ENCODE measurements around the gene MYO18B.

MYO18B gene

GRCh38 chr22:26038365-26038764 lies 296.4 kb downstream of the MYO18B start:
- H3K4me1 ChIP-seq (ENCODE audit: low read length): no peaks in the 10 kb centered on the region
- no peaks in the 10 kb centered on the region for H3K79me2 ChIP-seq (ENCODE audit: low read length)
- peaks cover 21% of the 10 kb centered on the region for H3K36me3 ChIP-seq (replicated peaks; ENCODE audit: low read depth, low read length)
- H3K9me3 ChIP-seq (ENCODE audit: insufficient read depth, low read length): peaks cover 9% of the 10 kb centered on the region; the same call in 1 of the 2 replicates
- H3K4me3 ChIP-seq (ENCODE audit: low read length): no peak overlapping the region
- no peaks in the 10 kb centered on the region for H3K27me3 ChIP-seq (ENCODE audit: low read depth, low read length)
- H2AFZ ChIP-seq (ENCODE audit: low read depth, low read length): no peak overlapping the region
- no peak for TF ChIP-seq EZH2phosphoT487 (IDR thresholded peaks at IDR 0.05; ENCODE audit: low read depth)
- no peak overlapping the region for H3K4me2 ChIP-seq (ENCODE audit: low read length)
- no peak overlapping the region for H3K9ac ChIP-seq (ENCODE audit: low read length)
- H3K27ac ChIP-seq (ENCODE audit: low read length): no peak overlapping the region
- H4K20me1 ChIP-seq (ENCODE audit: insufficient read depth, low read length): no peaks in the 10 kb centered on the region

- H3K79me2 ChIP-seq (ENCODE audit: low read length): no peaks in the 10 kb centered on the region
- H3K4me1 ChIP-seq (ENCODE audit: low read length): no peaks in the 10 kb centered on the region
- no peaks in the 10 kb centered on the region for H3K9me3 ChIP-seq (ENCODE audit: insufficient read depth, low read length)
- no peaks in the 10 kb centered on the region for H4K20me1 ChIP-seq (ENCODE audit: insufficient read depth, low read length)
- no peaks in the 10 kb centered on the region for H3K36me3 ChIP-seq (replicated peaks; ENCODE audit: low read depth, low read length)
- H3K9ac ChIP-seq (ENCODE audit: low read length): no peak overlapping the region
- no peak overlapping the region for H3K4me3 ChIP-seq (ENCODE audit: low read length)
- H3K27me3 ChIP-seq (ENCODE audit: low read depth, low read length): no peaks in the 10 kb centered on the region
- no peak overlapping the region for H2AFZ ChIP-seq (ENCODE audit: low read depth, low read length)
- H3K4me2 ChIP-seq (ENCODE audit: low read length): no peak overlapping the region
- H3K27ac ChIP-seq (ENCODE audit: low read length): no peak overlapping the region
- TF ChIP-seq, protein P1, sequence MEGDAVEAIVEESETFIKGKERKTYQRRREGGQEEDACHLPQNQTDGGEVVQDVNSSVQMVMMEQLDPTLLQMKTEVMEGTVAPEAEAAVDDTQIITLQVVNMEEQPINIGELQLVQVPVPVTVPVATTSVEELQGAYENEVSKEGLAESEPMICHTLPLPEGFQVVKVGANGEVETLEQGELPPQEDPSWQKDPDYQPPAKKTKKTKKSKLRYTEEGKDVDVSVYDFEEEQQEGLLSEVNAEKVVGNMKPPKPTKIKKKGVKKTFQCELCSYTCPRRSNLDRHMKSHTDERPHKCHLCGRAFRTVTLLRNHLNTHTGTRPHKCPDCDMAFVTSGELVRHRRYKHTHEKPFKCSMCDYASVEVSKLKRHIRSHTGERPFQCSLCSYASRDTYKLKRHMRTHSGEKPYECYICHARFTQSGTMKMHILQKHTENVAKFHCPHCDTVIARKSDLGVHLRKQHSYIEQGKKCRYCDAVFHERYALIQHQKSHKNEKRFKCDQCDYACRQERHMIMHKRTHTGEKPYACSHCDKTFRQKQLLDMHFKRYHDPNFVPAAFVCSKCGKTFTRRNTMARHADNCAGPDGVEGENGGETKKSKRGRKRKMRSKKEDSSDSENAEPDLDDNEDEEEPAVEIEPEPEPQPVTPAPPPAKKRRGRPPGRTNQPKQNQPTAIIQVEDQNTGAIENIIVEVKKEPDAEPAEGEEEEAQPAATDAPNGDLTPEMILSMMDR (IDR thresholded peaks at IDR 0.05; ENCODE audit: low read depth, low read length): no peak
- no peak for TF ChIP-seq EZH2phosphoT487 (IDR thresholded peaks at IDR 0.05; ENCODE audit: low read depth)
These were observed 299.9 kb downstream of the MYO18B start for GRCh38 chr22:26041931-26042330.

DNA sequence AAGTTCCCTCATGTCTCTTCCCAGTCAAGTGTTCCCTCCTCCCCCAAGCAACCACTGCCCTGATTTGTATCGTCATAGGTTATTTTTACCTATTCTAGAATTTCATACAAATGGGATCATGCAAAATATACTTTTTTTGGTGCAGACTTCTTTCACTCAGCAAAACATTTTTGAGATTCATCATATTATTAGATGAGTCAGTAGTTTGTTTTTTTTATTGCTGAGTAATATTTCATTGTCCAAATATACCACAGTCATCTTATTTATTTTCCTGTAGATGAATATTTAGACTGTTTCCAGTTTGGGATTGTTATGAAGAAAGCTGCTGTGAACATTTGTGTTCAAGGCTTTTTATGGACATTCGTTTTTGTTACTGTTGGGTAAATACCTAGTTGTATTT lies 301.0 kb downstream of the MYO18B start:
- TF ChIP-seq EZH2phosphoT487 (IDR thresholded peaks at IDR 0.05; ENCODE audit: low read depth): no peak
- TF ChIP-seq, protein P1 (IDR thresholded peaks at IDR 0.05; ENCODE audit: low read depth, low read length): no peak
- H4K20me1 ChIP-seq (ENCODE audit: insufficient read depth, low read length): no peaks in the 10 kb centered on the region
- no peaks in the 10 kb centered on the region for H3K36me3 ChIP-seq (replicated peaks; ENCODE audit: low read depth, low read length)
- H3K79me2 ChIP-seq (ENCODE audit: low read length): no peaks in the 10 kb centered on the region
- H3K9ac ChIP-seq (ENCODE audit: low read length): no peak overlapping the region
- H3K27me3 ChIP-seq (ENCODE audit: low read depth, low read length): no peaks in the 10 kb centered on the region
- no peak overlapping the region for H3K4me3 ChIP-seq (ENCODE audit: low read length)
- H3K27ac ChIP-seq (ENCODE audit: low read length): no peak overlapping the region
- H3K4me2 ChIP-seq (ENCODE audit: low read length): no peak overlapping the region
- no peak overlapping the region for H2AFZ ChIP-seq (ENCODE audit: low read depth, low read length)
- no peaks in the 10 kb centered on the region for H3K9me3 ChIP-seq (ENCODE audit: insufficient read depth, low read length)
- H3K4me1 ChIP-seq (ENCODE audit: low read length): no peaks in the 10 kb centered on the region

DNA sequence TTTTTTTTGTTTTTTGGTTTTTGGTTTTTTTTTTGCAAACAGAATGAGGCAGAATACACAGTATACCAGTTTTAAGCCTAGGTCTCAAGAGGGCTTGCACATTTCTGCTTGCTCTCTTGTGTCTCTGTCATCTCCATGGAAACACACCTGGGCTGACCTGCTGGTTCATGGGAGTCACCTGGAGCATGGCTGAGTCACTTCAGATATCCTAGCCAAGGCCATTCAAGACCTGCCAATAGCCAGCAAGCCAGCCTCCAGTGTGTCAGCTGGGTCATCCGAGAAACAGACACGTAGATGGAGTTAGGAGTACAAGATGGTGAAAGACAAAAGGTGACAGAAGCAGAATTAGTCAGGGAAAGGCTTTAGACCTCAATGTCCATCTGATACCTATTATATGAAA lies 303.1 kb downstream of the MYO18B start:
- H2AFZ ChIP-seq (ENCODE audit: low read depth, low read length): no peak overlapping the region
- no peaks in the 10 kb centered on the region for H3K9me3 ChIP-seq (ENCODE audit: insufficient read depth, low read length)
- H3K4me2 ChIP-seq (ENCODE audit: low read length): no peak overlapping the region
- no peaks in the 10 kb centered on the region for H3K4me1 ChIP-seq (ENCODE audit: low read length)
- H3K79me2 ChIP-seq (ENCODE audit: low read length): no peaks in the 10 kb centered on the region
- no peaks in the 10 kb centered on the region for H4K20me1 ChIP-seq (ENCODE audit: insufficient read depth, low read length)
- H3K27me3 ChIP-seq (ENCODE audit: low read depth, low read length): no peaks in the 10 kb centered on the region
- TF ChIP-seq, protein P1 (IDR thresholded peaks at IDR 0.05; ENCODE audit: low read depth, low read length): no peak
- no peak for TF ChIP-seq EZH2phosphoT487 (IDR thresholded peaks at IDR 0.05; ENCODE audit: low read depth)
- no peak overlapping the region for H3K4me3 ChIP-seq (ENCODE audit: low read length)
- H3K27ac ChIP-seq (ENCODE audit: low read length): no peak overlapping the region
- no peak overlapping the region for H3K9ac ChIP-seq (ENCODE audit: low read length)
- no peaks in the 10 kb centered on the region for H3K36me3 ChIP-seq (replicated peaks; ENCODE audit: low read depth, low read length)

DNA sequence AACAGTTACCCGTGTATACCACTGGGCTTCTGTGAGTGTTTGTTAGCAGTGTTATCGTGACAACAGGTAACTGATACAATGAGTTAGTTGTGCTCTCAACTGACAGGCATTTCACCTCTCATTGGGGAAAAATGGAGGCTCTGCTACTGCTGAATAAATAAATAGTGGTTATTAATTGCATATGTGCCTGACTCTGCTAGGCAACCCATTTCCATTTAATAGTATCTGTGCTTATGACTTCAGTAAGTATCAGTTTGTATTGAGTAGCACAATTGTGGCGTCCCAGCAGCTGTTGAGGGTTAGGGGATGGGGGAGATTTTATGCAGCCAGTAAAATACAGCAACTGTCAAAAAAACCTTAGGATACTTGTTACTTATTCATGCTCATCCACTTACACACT lies 303.9 kb downstream of the MYO18B start:
- no peak overlapping the region for H3K27ac ChIP-seq (ENCODE audit: low read length)

More for the DNA sequence above, 303.9 kb downstream of the MYO18B start:
- Histone ChIP-seq H3K4me2 (ENCODE audit: low read length) (no peak overlapping the region), H3K9me3 (ENCODE audit: insufficient read depth, low read length) (no peaks in the 10 kb centered on the region), H3K9ac (ENCODE audit: low read length) (no peak overlapping the region), H3K4me1 (ENCODE audit: low read length) (no peaks in the 10 kb centered on the region), H3K27me3 (ENCODE audit: low read depth, low read length) (no peaks in the 10 kb centered on the region), H3K79me2 (ENCODE audit: low read length) (no peaks in the 10 kb centered on the region), H4K20me1 (ENCODE audit: insufficient read depth, low read length) (no peaks in the 10 kb centered on the region), H2AFZ (ENCODE audit: low read depth, low read length) (no peak overlapping the region), H3K4me3 (ENCODE audit: low read length) (no peak overlapping the region), H3K36me3 (replicated peaks; ENCODE audit: low read depth, low read length) (no peaks in the 10 kb centered on the region)
- TF ChIP-seq, protein P1 (IDR thresholded peaks at IDR 0.05; ENCODE audit: low read depth, low read length): no peak
- TF ChIP-seq EZH2phosphoT487 (IDR thresholded peaks at IDR 0.05; ENCODE audit: low read depth): no peak
